Left renal pelvis (tissue), 4 donors: ENCODE results near the gene CD8B. TPM values are rescaled to one million over a fixed set of nuclear protein-coding genes. Genes with fewer than 3 reads are reported as not detected.

ENCODE experiments used
- DNase-seq, 4 donors: peaks; one replicate each; pipeline ENCODE4 v3.0.0-alpha.2; 2013; ENCODE audit warnings: low read depth in 4 of 4, low spot score in 3 of 4
- polyA plus RNA-seq, 4 donors: library from polyadenylated mRNA; unstranded; fragments of 120-200 nt; gene quantifications; one replicate each; pipeline ENCODE4 v1.2.1, GENCODE V29; 2013; ENCODE audit not compliant: insufficient read length in 4 of 4

Gene CD8B
- polyA plus RNA-seq, 4 donors = 0.12 to 0.83 (median 0.59) TPM

DNA sequence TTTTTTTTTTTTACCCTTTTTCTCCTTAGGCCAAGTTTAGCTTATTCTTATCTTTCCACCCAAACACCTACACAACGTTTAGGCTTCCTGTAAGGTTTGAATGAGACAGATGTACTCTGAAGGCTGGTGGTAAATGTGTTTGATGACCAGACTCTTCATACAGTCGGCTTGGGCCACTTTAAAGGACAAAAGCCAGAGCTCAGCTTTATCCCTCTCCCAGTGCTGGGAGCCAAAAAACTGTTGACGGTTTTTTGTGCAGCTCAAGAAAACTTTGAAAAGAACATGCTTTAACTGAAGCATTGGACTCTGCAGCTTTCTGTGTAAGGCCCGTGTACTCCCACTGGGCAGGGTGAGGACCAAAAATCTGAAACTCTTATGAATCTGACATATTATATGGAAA is 86.3 kb downstream of the CD8B start:
- no peak for DNase-seq

DNA sequence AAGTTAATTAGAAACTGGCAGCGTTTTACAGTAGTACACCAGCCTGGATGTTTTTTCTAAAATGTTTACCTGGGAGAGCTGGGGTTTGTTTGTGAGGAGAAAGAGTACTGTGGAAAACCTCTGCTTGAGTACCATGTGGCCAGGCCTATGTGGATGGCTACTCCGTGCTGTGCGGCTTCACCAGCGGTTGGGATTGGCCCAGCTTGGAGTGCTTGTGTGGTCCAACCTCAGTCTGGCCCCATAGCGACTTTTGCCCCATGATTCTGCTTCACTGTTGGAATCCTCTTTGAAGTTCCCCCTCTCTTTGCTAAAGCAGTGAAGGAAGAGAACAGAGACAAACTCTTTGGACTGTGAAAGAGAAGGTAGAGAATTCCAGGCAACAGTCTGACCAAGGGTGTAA is 86.8 kb downstream of the CD8B start:
- DNase-seq = no peak

DNA sequence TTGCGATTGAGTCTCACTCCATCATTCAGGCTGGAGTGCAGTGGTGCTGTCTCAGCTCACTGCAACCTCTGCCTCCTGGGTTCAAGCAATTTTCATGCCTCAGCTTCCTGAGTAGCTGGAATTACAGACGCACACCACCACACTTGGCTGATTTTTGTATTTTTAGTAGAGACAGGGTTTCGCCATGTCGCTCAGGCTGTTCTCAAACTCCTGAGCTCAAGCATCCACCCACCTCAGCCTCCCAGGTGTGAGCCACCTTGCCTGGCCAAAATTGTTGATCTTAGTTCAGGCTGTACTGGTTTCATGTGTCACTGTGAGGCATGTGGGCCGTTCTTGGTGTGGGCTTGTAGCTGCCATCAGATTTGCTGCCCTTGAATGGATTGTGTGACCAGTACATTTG is 89.1 kb downstream of the CD8B start:
- no peak for DNase-seq

DNA sequence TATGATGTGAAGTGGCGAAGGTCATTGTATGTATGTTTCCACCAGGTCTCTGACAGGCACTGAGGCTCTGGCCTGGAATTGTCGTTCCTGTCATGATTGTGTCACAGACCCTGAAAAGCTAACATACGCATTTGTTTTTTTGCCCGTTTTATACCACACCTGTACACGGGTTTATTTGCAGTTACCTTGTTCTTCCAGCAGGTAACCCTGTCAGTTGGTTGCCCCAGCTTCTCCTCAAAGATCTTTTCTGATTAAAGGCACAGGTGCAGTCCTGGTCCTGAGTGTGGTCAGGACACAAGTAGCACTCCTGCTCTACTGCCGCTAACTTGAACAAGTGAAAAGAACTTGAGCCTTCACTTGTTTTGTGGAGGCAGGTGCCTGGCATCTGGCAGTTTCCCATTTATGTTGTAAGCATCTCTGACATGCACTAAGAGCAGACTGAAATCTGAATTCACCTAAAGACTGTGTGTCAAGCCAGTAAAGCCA is 90.8 kb downstream of the CD8B start:
- no peak for DNase-seq

DNA sequence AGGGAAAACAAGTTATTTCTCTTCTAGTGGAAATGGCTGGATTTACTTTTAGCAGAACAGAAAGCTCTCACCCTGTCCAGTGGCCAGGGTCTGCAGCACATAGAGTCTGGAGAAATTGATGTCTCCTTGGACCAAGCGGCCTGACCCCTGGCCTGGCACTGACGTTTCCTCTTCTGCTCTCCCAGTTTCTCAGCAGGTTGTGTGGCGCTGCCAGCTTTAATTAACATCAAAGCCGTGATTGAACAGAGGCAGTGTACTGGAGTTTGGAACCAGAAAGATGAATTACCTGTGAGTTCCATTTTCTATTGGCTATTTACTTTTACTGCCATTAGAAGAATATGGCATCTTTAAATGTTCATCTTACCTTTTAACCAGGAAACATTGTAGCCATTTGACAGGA is 91.8 kb downstream of the CD8B start:
- no peak for DNase-seq

DNA sequence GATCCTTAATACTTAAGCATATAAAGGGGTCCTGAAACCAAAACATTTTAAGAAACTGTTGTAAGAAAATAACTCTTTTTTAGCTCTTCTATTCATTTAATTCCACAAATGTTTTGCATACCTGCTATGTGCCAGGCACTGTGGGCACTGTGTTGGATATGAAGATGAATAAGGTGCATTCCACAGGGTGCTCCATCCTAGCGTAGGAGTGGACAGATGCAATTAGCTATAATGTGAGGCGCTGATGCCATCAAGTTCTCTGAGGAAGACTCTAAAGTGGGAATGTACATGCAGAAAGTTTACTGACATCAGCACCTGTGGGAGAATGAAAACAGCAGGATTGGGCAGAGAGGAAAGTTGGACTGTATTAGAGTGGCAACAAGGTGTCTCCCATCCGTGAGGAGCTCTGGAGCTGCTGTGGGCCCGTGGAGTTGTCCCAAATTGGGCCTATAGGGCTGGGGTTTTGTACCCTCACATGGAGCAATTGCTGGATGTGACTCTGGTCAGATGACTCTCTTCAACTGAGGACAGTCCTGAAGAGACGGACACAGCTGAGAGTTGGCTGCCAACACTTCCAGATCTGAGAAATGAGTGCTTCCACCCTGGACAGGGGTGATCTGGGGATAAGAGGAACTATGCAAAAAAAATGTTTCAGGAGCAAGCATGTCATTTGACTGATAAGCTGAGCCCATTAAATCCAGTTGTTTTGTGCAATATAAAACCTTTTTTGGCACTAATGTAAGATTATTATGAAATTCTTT is 93.3 kb downstream of the CD8B start:
- no peak for DNase-seq

Other genes starting within 250 kb of the CD8B start
- gene RNF103, start 238.0 kb downstream of the CD8B start, polyA plus RNA-seq = 10 to 100 TPM; 31.4 to 44.8 (median 37.8) TPM
- 10 to 100 TPM; 38.6 to 65.4 (median 61.9) TPM for gene RMND5A, start 141.6 kb downstream of the CD8B start, polyA plus RNA-seq
- gene CD8A, start 71.0 kb downstream of the CD8B start, polyA plus RNA-seq = under 1 TPM; 0.19 to 0.44 (median 0.30) TPM
- 1 to 10 TPM; 1.9 to 3.0 (median 2.7) TPM for gene RGPD1, start 80.2 kb upstream of the CD8B start, polyA plus RNA-seq
- gene PLGLB1, start 160.0 kb upstream of the CD8B start, polyA plus RNA-seq = 10 to 100 TPM in 2 of 4 donors, 1 to 10 TPM in 2; 5.4 to 21.8 (median 11.7) TPM